GM12875 (cell line): ENCODE data around the gene TUBG2.

ENCODE experiments used
- H3K4me3 ChIP-seq: one replicate; pipeline ENCODE4 v1.5.1; 2011; ENCODE audit warnings: low read depth, low read length, control low read depth
- CTCF ChIP-seq: IDR thresholded peaks from 2 replicates; pipeline ENCODE4 v1.5.1; 2011; ENCODE audit warnings: low read depth, mild to moderate bottlenecking, control low read depth, inconsistent platforms, low read length, moderate library complexity, borderline replicate concordance; ENCODE audit not compliant: insufficient read depth

The TUBG2 gene

DNA sequence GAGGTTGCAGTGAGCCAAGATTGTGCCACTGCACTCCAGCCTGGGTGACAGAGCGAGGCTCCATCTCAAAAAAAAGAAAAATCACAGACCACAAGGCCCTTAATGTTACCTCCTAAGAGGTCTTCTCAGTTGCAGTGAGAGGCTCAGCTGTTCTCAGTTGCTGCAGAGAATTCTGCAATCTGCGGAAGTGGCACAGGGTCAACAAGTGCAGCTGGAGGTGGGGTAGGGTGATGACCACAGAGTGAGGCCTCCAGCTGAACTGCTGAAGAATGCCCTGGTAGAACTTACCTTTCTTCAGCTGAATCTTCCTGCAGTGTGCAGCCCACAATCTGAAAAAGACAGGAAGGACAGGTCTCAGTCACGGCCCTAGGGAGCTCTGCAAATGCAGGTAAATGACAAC is 49.5 kb downstream of the TUBG2 start:
- TF ChIP-seq CTCF, result no peak
- no peak overlapping the region for H3K4me3 ChIP-seq

- no peak overlapping the region for H3K4me3 ChIP-seq
- no peak for TF ChIP-seq CTCF
Observed at GRCh38 chr17:42709561-42709960, 50.5 kb downstream of the TUBG2 start.
